ENCODE data around the gene EFCC1. TPM values are rescaled to one million over a fixed set of nuclear protein-coding genes. Genes with fewer than 3 reads are reported as not detected.

EFCC1 gene
- total RNA-seq, 2 experiments from 2014 or later, result not detected

GRCh38 chr3:129051871-129052340 is 50.8 kb downstream of the EFCC1 start:
- no peaks in the 10 kb centered on the region for H3K9me3 ChIP-seq (ENCODE audit: low read length)
- H3K36me3 ChIP-seq (ENCODE audit: insufficient read depth, low read length), result no peaks in the 10 kb centered on the region
- H3K79me2 ChIP-seq (ENCODE audit: insufficient read depth, low read depth, low read length), result no peaks in the 10 kb centered on the region
- POLR2A ChIA-PET, result interaction anchor here (0.6 to 1.7 kb wide), 6 partner anchors 24 to 186 kb away, joined by 3 to 5 read pairs (median 4); no protein-coding TSS in a partner anchor
- H3K4me3 ChIP-seq (ENCODE audit: low read depth, low read length, poor library complexity, severe bottlenecking), result no peak overlapping the region
- CTCF ChIA-PET (ENCODE audit: unreplicated experiment), result interaction anchor here (1.4 to 3.1 kb wide), 2 partner anchors 82 to 194 kb away, joined by 3 to 17 read pairs; no protein-coding TSS in a partner anchor
- TF ChIP-seq EZH2phosphoT487 (IDR thresholded peaks at IDR 0.05; ENCODE audit: borderline replicate concordance, low read depth, low read length), result no peak
- no peak overlapping the region for H3K4me2 ChIP-seq (ENCODE audit: low read length)
- no TSS peak for BruUV-seq (replicated peaks)
- no peak overlapping the region for H3K27ac ChIP-seq (ENCODE audit: low read depth, low read length, poor library complexity, severe bottlenecking)
- H4K20me1 ChIP-seq (ENCODE audit: insufficient read depth, low read length), result no peaks in the 10 kb centered on the region
- H2AFZ ChIP-seq (ENCODE audit: low read length), result no peak overlapping the region
- no peak for DNase-seq (ENCODE audit: low spot score)
- H3K9me2 ChIP-seq (ENCODE audit: insufficient read depth, low read length), result no peaks in the 10 kb centered on the region
- intact Hi-C loops (cut with micrococcal nuclease; ENCODE audit: unreplicated experiment), result loop anchor here (5.0 kb wide), 2 partner anchors 80 to 275 kb away; no protein-coding TSS in a partner anchor
- peaks cover 9% of the 10 kb centered on the region for H3K4me1 ChIP-seq (ENCODE audit: insufficient read depth, low read length, poor library complexity, severe bottlenecking)

GRCh38 chr3:129052675-129053074 is 51.6 kb downstream of the EFCC1 start:
- BruUV-seq (replicated peaks), result no TSS peak
- POLR2A ChIA-PET, result interaction anchor here (0.6 to 2.3 kb wide), 12 partner anchors 18 to 241 kb away, joined by 3 to 8 read pairs (median 4); partner anchors contain the start of genes ACAD9 and RAB43
- H3K9me2 ChIP-seq (ENCODE audit: insufficient read depth, low read length), result no peaks in the 10 kb centered on the region
- TF ChIP-seq EZH2phosphoT487 (IDR thresholded peaks at IDR 0.05; ENCODE audit: borderline replicate concordance, low read depth, low read length) (no peak), CTCF (conservative IDR thresholded peaks at IDR 0.05; ENCODE audit: low read length) (no peak)
- H3K4me1 ChIP-seq (ENCODE audit: insufficient read depth, low read length, poor library complexity, severe bottlenecking), result peaks cover 9% of the 10 kb centered on the region
- no peak for DNase-seq (ENCODE audit: low spot score)
- no peak overlapping the region for H3K27ac ChIP-seq (ENCODE audit: low read depth, low read length, poor library complexity, severe bottlenecking)
- no peak overlapping the region for H2AFZ ChIP-seq (ENCODE audit: low read length)
- H3K4me3 ChIP-seq (ENCODE audit: low read depth, low read length, poor library complexity, severe bottlenecking), result no peak overlapping the region
- H4K20me1 ChIP-seq (ENCODE audit: insufficient read depth, low read length), result no peaks in the 10 kb centered on the region
- H3K79me2 ChIP-seq (ENCODE audit: insufficient read depth, low read depth, low read length), result no peaks in the 10 kb centered on the region
- intact Hi-C loops (cut with micrococcal nuclease; ENCODE audit: unreplicated experiment), result loop anchor here (1.0 to 5.0 kb wide), 5 partner anchors 54 to 275 kb away; partner anchors contain the start of gene ISY1
- H3K9me3 ChIP-seq (ENCODE audit: low read length), result no peaks in the 10 kb centered on the region
- H3K4me2 ChIP-seq (ENCODE audit: low read length), result no peak overlapping the region
- H3K36me3 ChIP-seq (ENCODE audit: insufficient read depth, low read length), result no peaks in the 10 kb centered on the region
- CTCF ChIA-PET (ENCODE audit: unreplicated experiment), result interaction anchor here (1.4 to 3.1 kb wide), 2 partner anchors 83 to 193 kb away, joined by 3 to 17 read pairs; no protein-coding TSS in a partner anchor

GRCh38 chr3:129054605-129055104 is 53.6 kb downstream of the EFCC1 start:
- H3K4me3 ChIP-seq (ENCODE audit: low read depth, low read length, poor library complexity, severe bottlenecking), result no peak overlapping the region

More at GRCh38 chr3:129054605-129055104, 53.6 kb downstream of the EFCC1 start:
- ChIA-PET POLR2A (interaction anchor here (0.6 to 0.7 kb wide), 2 partner anchors 190 to 192 kb away, joined by 3 read pairs; no protein-coding TSS in a partner anchor), CTCF (ENCODE audit: unreplicated experiment) (interaction anchor here (3.1 kb wide), 1 partner anchor 191 kb away, joined by 17 read pairs; no protein-coding TSS in a partner anchor)
- intact Hi-C loops (cut with micrococcal nuclease; ENCODE audit: unreplicated experiment), result loop anchor here (2.0 to 5.0 kb wide), 3 partner anchors 66 to 273 kb away; partner anchors contain the start of gene RAB43
- no peak overlapping the region for H2AFZ ChIP-seq (ENCODE audit: low read length)
- TF ChIP-seq CTCF (conservative IDR thresholded peaks at IDR 0.05; ENCODE audit: low read length) (no peak), EZH2phosphoT487 (IDR thresholded peaks at IDR 0.05; ENCODE audit: borderline replicate concordance, low read depth, low read length) (no peak)
- no peaks in the 10 kb centered on the region for H3K9me2 ChIP-seq (ENCODE audit: insufficient read depth, low read length)
- no peak for DNase-seq (ENCODE audit: low spot score)
- H4K20me1 ChIP-seq (ENCODE audit: insufficient read depth, low read length), result no peaks in the 10 kb centered on the region
- no peaks in the 10 kb centered on the region for H3K79me2 ChIP-seq (ENCODE audit: insufficient read depth, low read depth, low read length)
- peaks cover 18% of the 10 kb centered on the region for H3K4me1 ChIP-seq (ENCODE audit: insufficient read depth, low read length, poor library complexity, severe bottlenecking)
- no peaks in the 10 kb centered on the region for H3K36me3 ChIP-seq (ENCODE audit: insufficient read depth, low read length)
- no peaks in the 10 kb centered on the region for H3K9me3 ChIP-seq (ENCODE audit: low read length)
- H3K4me2 ChIP-seq (ENCODE audit: low read length), result no peak overlapping the region
- no peak overlapping the region for H3K27ac ChIP-seq (ENCODE audit: low read depth, low read length, poor library complexity, severe bottlenecking)
- no TSS peak for BruUV-seq (replicated peaks)

Data from OCI-LY7 (cell line).